HEK293 (cell line): ENCODE measurements around the gene GDF2.

ENCODE experiments used
- CTCF ChIA-PET: fragments of 350-600 bp; formaldehyde crosslinking; extraction: SDS; loops from one replicate; lab custom pipeline; 2021; ENCODE audit warnings: antibody characterized with exemption; lab: Yijun Ruan, JAX
- POLR2A ChIA-PET: fragments of 300-600 bp; formaldehyde crosslinking; extraction: SDS; loops from one replicate; lab custom pipeline; 2020; ENCODE audit warnings: antibody characterized with exemption, inconsistent platforms; lab: Yijun Ruan, JAX
- H3K27ac ChIP-seq: fragments of 200-500 bp; sonication (Bioruptor generic); 2 replicates; pipeline ENCODE4 v1.5.1; 2014; ENCODE audit warnings: low read depth, low read length, control low read depth, inconsistent platforms; ENCODE audit errors: extremely low read depth
- H3K36me3 ChIP-seq, 2 experiments: fragments of 200-500 bp in 1 of 2; sonication (Bioruptor generic) in 1 of 2; 1 replicate in 1 of 2; 2 replicates in 1 of 2; pipeline ENCODE4 v1.5.1; 2014 to 2017; ENCODE audit warnings: inconsistent platforms in 2 of 2, low read length in 2 of 2; ENCODE audit not compliant: control insufficient read depth in 2 of 2, insufficient read depth in 1 of 2
- H3K4me1 ChIP-seq: fragments of 200-500 bp; sonication (Bioruptor generic); 2 replicates; pipeline ENCODE4 v1.5.1; 2014; ENCODE audit warnings: mild to moderate bottlenecking, low read length, inconsistent platforms; ENCODE audit not compliant: control insufficient read depth, insufficient read depth
- H3K4me3 ChIP-seq: 2 replicates; pipeline ENCODE4 v1.5.1; 2011; ENCODE audit warnings: low read depth, mild to moderate bottlenecking, control low read depth, low read length, moderate library complexity
- H3K9me3 ChIP-seq: fragments of 200-500 bp; sonication (Bioruptor generic); 2 replicates; pipeline ENCODE4 v1.5.1; 2014; ENCODE audit warnings: low read depth, low read length, inconsistent platforms; ENCODE audit not compliant: control insufficient read depth, insufficient read depth
- FEZF1 ChIP-seq: fragments of 450-650 bp; formaldehyde crosslinking; IDR thresholded peaks from 2 replicates; pipeline ENCODE4 v1.5.1; 2016; ENCODE audit warnings: missing biosample characterization, missing genetic modification characterization
- GLIS1 ChIP-seq: fragments of 450-650 bp; formaldehyde crosslinking; IDR thresholded peaks from 2 replicates; pipeline ENCODE4 v1.5.1; 2016; ENCODE audit warnings: missing biosample characterization, missing genetic modification characterization
- GLIS2 ChIP-seq: fragments of 450-650 bp; formaldehyde crosslinking; IDR thresholded peaks from 2 replicates; pipeline ENCODE4 v1.5.1; 2016; ENCODE audit warnings: missing biosample characterization, missing genetic modification characterization
- IKZF3 ChIP-seq: fragments of 450-650 bp; IDR thresholded peaks from 2 replicates; pipeline ENCODE4 v1.5.0; 2018; ENCODE audit warnings: missing biosample characterization, mild to moderate bottlenecking, missing genetic modification characterization, moderate library complexity
- KLF7 ChIP-seq: fragments of 450-650 bp; formaldehyde crosslinking; IDR thresholded peaks from 2 replicates; pipeline ENCODE4 v1.5.1; 2016; ENCODE audit warnings: missing biosample characterization, missing genetic modification characterization, borderline replicate concordance
- ZBTB8A ChIP-seq: fragments of 450-650 bp; formaldehyde crosslinking; IDR thresholded peaks from 2 replicates; pipeline ENCODE4 v1.5.1; 2016; ENCODE audit warnings: missing biosample characterization, missing genetic modification characterization
- ZIC2 ChIP-seq: fragments of 450-650 bp; formaldehyde crosslinking; IDR thresholded peaks from 2 replicates; pipeline ENCODE4 v1.5.1; 2016; ENCODE audit warnings: missing biosample characterization, missing genetic modification characterization
- ZNF112 ChIP-seq: fragments of 450-650 bp; formaldehyde crosslinking; IDR thresholded peaks from 2 replicates; pipeline ENCODE4 v1.5.0; 2017; ENCODE audit warnings: missing biosample characterization, missing genetic modification characterization
- ZNF132 ChIP-seq: fragments of 450-650 bp; formaldehyde crosslinking; IDR thresholded peaks from 2 replicates; pipeline ENCODE4 v1.5.1; 2017; ENCODE audit warnings: missing biosample characterization, missing genetic modification characterization, borderline replicate concordance
- ZNF214 ChIP-seq: fragments of 450-650 bp; formaldehyde crosslinking; IDR thresholded peaks from 2 replicates; pipeline ENCODE4 v1.5.1; 2017; ENCODE audit warnings: missing biosample characterization, mild to moderate bottlenecking, missing genetic modification characterization, borderline replicate concordance
- ZNF239 ChIP-seq: fragments of 450-650 bp; formaldehyde crosslinking; IDR thresholded peaks from 2 replicates; pipeline ENCODE4 v1.5.1; 2016; ENCODE audit warnings: missing biosample characterization, missing genetic modification characterization
- ZNF354C ChIP-seq: fragments of 450-650 bp; formaldehyde crosslinking; IDR thresholded peaks from 2 replicates; pipeline ENCODE4 v1.5.1; 2016; ENCODE audit warnings: missing biosample characterization, missing genetic modification characterization, low read depth, borderline replicate concordance
- ZNF433 ChIP-seq: fragments of 450-650 bp; formaldehyde crosslinking; IDR thresholded peaks from 2 replicates; pipeline ENCODE4 v1.5.1; 2016; ENCODE audit warnings: missing biosample characterization, missing genetic modification characterization, low read depth
- ZNF514 ChIP-seq: fragments of 450-650 bp; formaldehyde crosslinking; IDR thresholded peaks from 2 replicates; pipeline ENCODE4 v1.5.1; 2016; ENCODE audit warnings: missing biosample characterization, missing genetic modification characterization
- ZNF529 ChIP-seq: fragments of 450-650 bp; formaldehyde crosslinking; IDR thresholded peaks from 2 replicates; pipeline ENCODE4 v1.5.1; 2017; ENCODE audit warnings: missing genetic modification characterization, missing biosample characterization; ENCODE audit not compliant: insufficient replicate concordance
- ZNF624 ChIP-seq: fragments of 450-650 bp; formaldehyde crosslinking; IDR thresholded peaks from 2 replicates; pipeline ENCODE4 v1.5.1; 2017; ENCODE audit warnings: missing biosample characterization, missing genetic modification characterization
- ZNF677 ChIP-seq: fragments of 450-650 bp; IDR thresholded peaks from 2 replicates; pipeline ENCODE4 v1.5.0; 2018; ENCODE audit warnings: missing biosample characterization, mild to moderate bottlenecking, missing genetic modification characterization, moderate library complexity
- ZNF76 ChIP-seq: fragments of 450-650 bp; formaldehyde crosslinking; IDR thresholded peaks from 2 replicates; pipeline ENCODE4; 2016; ENCODE audit warnings: low read depth, missing biosample characterization, missing genetic modification characterization, borderline replicate concordance
- ZNF785 ChIP-seq: fragments of 450-650 bp; formaldehyde crosslinking; IDR thresholded peaks from 2 replicates; pipeline ENCODE4 v1.5.1; 2016; ENCODE audit warnings: missing biosample characterization, missing genetic modification characterization
- ZSCAN23 ChIP-seq: fragments of 450-650 bp; formaldehyde crosslinking; IDR thresholded peaks from 2 replicates; pipeline ENCODE4 v1.5.1; 2016; ENCODE audit warnings: missing biosample characterization, missing genetic modification characterization
- TF ChIP-seq, protein P1 (sequence below): fragments of 450-650 bp; formaldehyde crosslinking; IDR thresholded peaks from 2 replicates; pipeline ENCODE4 v1.5.1; 2016; ENCODE audit warnings: missing biosample characterization, missing genetic modification characterization
- TF ChIP-seq, protein P2 (sequence below): fragments of 450-650 bp; formaldehyde crosslinking; IDR thresholded peaks from 2 replicates; pipeline ENCODE4 v1.5.1; 2016; ENCODE audit warnings: missing biosample characterization, missing genetic modification characterization
- TF ChIP-seq, protein P3 (sequence below): fragments of 450-650 bp; IDR thresholded peaks from 2 replicates; pipeline ENCODE4 v1.5.1; 2018; ENCODE audit warnings: missing biosample characterization, mild to moderate bottlenecking, missing genetic modification characterization

The GDF2 gene

GRCh38 chr10:47332371-47332770, 10.1 kb downstream of the GDF2 start (continued):
- TF ChIP-seq IKZF3 (tag by site-specific recombination) (no peak), ZSCAN23 (tag by site-specific recombination) (no peak), FEZF1 (no peak), ZNF132 (tag by site-specific recombination) (no peak), ZBTB8A (tag by site-specific recombination) (no peak)

GRCh38 chr10:47332946-47333345, 10.7 kb downstream of the GDF2 start:
- POLR2A ChIA-PET = no interaction called here
- CTCF ChIA-PET = interaction anchor here (0.6 to 2.7 kb wide), 5 partner anchors 8 to 308 kb away, joined by 3 to 16 read pairs (median 3); no protein-coding TSS in a partner anchor
- Histone ChIP-seq H3K36me3 (no peaks in the 10 kb centered on the region), H3K9me3 (no peaks in the 10 kb centered on the region), H3K4me1 (no peaks in the 10 kb centered on the region), H3K4me3 (no peak overlapping the region), H3K27ac (no peak overlapping the region)
- no peak for TF ChIP-seq ZNF433 (tag by site-specific recombination)
- no peak for TF ChIP-seq ZNF354C
- no peak for TF ChIP-seq GLIS1 (tag by site-specific recombination)
- TF ChIP-seq ZNF624 (tag by site-specific recombination) = no peak
- TF ChIP-seq GLIS2 = no peak
- no peak for TF ChIP-seq ZNF76 (tag by site-specific recombination)
- TF ChIP-seq ZNF677 (tag by site-specific recombination) = no peak
- TF ChIP-seq KLF7 (tag by site-specific recombination) = no peak
- TF ChIP-seq ZNF239 = no peak
- TF ChIP-seq ZNF529 (tag by site-specific recombination) = no peak
- TF ChIP-seq, protein P1, sequence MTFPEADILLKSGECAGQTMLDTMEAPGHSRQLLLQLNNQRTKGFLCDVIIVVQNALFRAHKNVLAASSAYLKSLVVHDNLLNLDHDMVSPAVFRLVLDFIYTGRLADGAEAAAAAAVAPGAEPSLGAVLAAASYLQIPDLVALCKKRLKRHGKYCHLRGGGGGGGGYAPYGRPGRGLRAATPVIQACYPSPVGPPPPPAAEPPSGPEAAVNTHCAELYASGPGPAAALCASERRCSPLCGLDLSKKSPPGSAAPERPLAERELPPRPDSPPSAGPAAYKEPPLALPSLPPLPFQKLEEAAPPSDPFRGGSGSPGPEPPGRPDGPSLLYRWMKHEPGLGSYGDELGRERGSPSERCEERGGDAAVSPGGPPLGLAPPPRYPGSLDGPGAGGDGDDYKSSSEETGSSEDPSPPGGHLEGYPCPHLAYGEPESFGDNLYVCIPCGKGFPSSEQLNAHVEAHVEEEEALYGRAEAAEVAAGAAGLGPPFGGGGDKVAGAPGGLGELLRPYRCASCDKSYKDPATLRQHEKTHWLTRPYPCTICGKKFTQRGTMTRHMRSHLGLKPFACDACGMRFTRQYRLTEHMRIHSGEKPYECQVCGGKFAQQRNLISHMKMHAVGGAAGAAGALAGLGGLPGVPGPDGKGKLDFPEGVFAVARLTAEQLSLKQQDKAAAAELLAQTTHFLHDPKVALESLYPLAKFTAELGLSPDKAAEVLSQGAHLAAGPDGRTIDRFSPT (tag by site-specific recombination) = no peak
- no peak for TF ChIP-seq ZIC2
- TF ChIP-seq, protein P2, sequence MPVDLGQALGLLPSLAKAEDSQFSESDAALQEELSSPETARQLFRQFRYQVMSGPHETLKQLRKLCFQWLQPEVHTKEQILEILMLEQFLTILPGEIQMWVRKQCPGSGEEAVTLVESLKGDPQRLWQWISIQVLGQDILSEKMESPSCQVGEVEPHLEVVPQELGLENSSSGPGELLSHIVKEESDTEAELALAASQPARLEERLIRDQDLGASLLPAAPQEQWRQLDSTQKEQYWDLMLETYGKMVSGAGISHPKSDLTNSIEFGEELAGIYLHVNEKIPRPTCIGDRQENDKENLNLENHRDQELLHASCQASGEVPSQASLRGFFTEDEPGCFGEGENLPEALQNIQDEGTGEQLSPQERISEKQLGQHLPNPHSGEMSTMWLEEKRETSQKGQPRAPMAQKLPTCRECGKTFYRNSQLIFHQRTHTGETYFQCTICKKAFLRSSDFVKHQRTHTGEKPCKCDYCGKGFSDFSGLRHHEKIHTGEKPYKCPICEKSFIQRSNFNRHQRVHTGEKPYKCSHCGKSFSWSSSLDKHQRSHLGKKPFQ (tag by site-specific recombination) = no peak
- TF ChIP-seq ZNF514 (tag by site-specific recombination) = no peak
- no peak for TF ChIP-seq ZNF785 (tag by site-specific recombination)
- no peak for TF ChIP-seq ZNF214 (tag by site-specific recombination)
- TF ChIP-seq ZNF112 (tag by site-specific recombination) = no peak
- TF ChIP-seq, protein P3, sequence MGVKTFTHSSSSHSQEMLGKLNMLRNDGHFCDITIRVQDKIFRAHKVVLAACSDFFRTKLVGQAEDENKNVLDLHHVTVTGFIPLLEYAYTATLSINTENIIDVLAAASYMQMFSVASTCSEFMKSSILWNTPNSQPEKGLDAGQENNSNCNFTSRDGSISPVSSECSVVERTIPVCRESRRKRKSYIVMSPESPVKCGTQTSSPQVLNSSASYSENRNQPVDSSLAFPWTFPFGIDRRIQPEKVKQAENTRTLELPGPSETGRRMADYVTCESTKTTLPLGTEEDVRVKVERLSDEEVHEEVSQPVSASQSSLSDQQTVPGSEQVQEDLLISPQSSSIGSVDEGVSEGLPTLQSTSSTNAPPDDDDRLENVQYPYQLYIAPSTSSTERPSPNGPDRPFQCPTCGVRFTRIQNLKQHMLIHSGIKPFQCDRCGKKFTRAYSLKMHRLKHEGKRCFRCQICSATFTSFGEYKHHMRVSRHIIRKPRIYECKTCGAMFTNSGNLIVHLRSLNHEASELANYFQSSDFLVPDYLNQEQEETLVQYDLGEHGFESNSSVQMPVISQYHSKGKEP = no peak
